HG02571 (cell line): ENCODE data around the gene NBAS.

ENCODE experiments used
- ATAC-seq: cut with Tn5 transposase; IDR thresholded peaks from one replicate; pipeline ENCODE4 v1.9.1; 2021; ENCODE audit warnings: mild to moderate bottlenecking, moderate library complexity; ENCODE audit not compliant: unreplicated experiment

NBAS gene

GRCh38 chr2:15181092-15181745, 379.9 kb downstream of the NBAS start:
- ATAC-seq = no peak

GRCh38 chr2:15180379-15180778, 380.8 kb downstream of the NBAS start:
- no peak for ATAC-seq

GRCh38 chr2:15178946-15179345, 382.2 kb downstream of the NBAS start:
- no peak for ATAC-seq

GRCh38 chr2:15177103-15177502, 384.0 kb downstream of the NBAS start:
- ATAC-seq = peak; percentile 93

DNA sequence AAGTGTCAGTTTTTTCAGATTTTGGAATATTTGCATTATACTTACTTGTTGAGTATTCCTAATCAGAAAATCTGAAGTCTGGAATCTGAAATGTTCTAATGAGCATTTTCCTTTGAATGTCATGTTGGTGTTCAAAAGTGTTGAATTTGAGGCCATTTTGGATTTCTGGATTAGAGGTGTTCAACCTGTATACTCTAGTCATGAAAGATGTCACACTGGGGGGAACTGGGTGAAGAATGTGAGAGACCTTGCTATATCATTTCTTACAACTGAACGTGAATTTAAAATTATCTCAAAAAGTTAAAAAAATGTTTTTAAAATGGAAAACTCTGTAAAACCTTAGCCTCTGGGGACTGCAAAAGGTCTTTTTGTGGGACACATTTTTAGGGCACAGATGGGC, 384.5 kb downstream of the NBAS start:
- ATAC-seq = no peak

- ATAC-seq = no peak
Measured at GRCh38 chr2:15174567-15174966, 386.6 kb downstream of the NBAS start.

GRCh38 chr2:15173501-15173900, 387.6 kb downstream of the NBAS start:
- ATAC-seq = no peak

DNA sequence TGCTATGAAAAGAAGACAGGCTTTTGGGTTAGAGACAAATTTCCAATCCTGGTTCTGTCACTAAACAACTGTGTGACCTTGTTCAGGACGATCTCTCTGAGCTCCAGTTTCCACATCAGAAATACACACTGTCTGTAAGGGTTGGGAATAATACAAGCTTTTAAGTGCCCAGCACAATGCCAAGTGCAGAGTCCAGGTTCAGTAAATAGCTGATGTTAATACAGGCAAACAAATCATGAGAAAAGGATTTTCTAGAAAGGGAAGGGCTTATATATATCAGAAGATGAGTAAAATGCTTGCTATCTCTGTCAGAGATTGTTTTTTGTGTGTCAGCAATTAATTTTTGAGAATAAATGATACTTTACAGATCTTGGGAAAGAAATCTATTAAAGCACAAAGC, 388.3 kb downstream of the NBAS start:
- ATAC-seq = no peak

GRCh38 chr2:15170070-15170775, 390.9 kb downstream of the NBAS start:
- ATAC-seq = no peak

- no peak for ATAC-seq
Measured at GRCh38 chr2:15169326-15170069, 391.6 kb downstream of the NBAS start.

- ATAC-seq = no peak
Measured at GRCh38 chr2:15168116-15168515, 393.0 kb downstream of the NBAS start.

GRCh38 chr2:15166878-15167277, 394.3 kb downstream of the NBAS start:
- no peak for ATAC-seq

- ATAC-seq = no peak
Measured at GRCh38 chr2:15163326-15163725, 397.8 kb downstream of the NBAS start.

GRCh38 chr2:15162620-15163019, 398.5 kb downstream of the NBAS start:
- no peak for ATAC-seq

DNA sequence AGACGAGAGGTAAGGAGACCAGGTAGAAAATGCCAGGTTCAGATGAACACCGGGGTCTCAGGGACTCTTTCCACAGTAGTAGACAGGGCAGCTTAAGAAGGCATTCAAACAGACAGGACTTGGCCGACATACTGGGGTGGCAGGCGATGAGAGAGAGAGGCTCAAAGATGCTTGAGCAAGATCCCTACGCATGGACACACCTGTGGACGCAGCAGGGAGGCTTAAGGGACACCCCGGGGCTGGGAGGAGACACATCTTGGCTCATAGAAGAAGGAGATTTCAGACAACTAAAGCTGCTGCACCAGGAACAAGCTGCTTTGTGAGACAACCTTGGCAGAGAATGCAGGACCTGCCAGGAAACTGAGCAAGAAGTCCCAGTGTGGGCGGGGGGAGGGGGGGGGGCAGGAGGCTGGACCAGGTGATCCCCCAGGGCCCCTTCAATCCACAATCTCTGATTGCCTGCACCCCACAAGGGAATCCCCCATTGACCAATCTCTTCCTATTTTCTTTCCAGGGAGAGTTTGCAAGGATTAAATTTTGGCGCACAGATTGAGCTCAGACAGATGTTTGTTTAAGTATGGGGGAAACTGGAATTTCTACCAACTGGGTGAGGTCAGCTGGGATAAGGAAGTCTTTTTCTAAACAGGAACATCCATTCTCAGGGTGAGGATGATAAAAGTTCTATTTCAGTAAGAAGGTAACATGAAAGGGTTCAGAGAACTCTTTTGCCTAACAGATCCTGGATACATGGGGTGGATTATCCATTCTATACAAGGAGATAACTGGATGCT, 400.7 kb downstream of the NBAS start:
- ATAC-seq = no peak

DNA sequence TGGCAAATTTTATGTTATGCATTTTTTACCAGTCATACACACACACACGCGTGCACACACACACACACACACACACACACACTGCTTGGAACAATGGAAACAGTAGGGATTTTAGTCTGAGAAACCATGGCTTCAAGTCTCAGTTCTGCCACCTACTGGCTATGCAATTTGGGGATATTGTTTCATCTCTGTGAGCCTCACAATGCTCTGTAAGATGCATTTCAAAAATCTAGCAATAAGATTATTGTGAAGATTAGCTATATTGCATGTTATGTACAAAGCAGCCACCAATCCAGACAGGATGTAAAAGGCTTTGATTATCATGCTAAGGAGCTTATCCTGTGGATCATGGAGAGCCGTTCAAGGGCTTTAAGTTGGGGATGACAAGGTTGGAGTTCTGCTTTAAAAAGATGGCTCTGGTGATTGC, 401.4 kb downstream of the NBAS start:
- ATAC-seq = no peak

DNA sequence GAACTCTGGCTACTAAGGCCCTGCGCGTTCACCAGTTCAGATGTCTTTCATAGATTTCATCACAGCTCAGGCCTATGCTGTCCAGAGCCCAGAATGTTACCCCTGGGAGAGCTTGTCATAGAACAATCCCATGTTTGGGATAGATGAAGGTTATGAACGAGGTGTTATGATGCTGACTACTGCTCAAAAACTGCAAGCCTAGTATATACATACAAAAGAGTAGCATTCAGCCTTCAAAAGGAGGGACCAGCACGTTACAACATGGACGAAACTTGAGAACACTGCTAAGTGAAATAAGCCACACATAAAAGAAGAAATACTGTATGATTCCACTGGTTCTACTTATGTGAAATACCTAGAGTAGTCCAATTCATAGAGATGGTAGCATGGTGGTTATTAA, 401.9 kb downstream of the NBAS start:
- ATAC-seq = no peak

DNA sequence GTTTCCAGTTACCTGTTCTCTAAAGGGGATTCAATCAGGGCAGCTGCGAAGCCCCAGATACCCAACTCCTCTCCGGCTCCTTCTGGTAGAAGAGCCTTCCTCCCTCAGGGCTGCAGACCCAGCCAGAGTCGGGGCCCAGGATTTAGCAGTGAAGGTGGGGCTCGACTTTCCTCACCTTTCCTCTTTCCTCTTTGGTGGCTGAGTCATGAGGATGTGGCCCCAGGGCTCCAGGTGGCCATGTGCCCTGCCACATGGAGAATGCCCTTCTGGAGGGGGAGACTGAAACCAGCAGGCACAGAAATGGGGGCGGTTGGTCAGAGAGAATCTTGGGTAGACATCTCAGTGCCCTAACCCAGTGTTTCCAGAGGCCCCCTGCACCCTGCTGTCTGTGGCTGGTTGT, 402.6 kb downstream of the NBAS start:
- ATAC-seq = no peak

GRCh38 chr2:15158100-15158499, 403.0 kb downstream of the NBAS start:
- ATAC-seq = no peak

DNA sequence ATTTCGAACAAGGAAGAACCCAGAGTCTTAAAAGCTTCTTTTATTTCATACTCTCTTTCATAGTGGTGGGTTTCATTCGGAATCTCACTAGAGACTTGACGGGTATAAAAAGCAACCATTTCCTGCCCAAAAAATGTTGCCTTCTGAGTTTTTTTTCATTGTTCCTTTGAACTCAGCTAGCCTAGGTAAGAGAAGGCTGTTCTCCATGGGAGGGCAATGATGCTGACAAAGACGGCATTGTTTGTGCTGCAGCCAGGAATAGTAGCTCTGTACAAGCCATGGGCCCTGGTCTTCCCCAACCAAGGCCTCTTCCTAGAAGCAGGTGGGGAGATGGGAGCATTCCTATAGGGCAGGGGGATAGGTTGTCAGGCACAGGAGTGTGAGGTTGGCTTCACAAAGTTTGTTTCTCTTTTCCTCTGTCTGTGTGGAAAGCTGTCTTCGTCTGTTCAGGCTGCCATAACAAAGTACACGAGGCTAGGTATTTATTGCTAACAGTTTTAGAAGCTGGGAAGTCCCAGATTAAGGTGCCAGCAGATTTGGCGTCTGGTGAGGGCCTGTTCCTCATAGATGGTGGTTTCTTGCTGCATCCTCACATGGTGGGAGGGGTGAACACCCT, 405.1 kb downstream of the NBAS start:
- ATAC-seq = no peak

GRCh38 chr2:15154297-15154696, 406.8 kb downstream of the NBAS start:
- no peak for ATAC-seq
